PC-9 (cell line): ENCODE measurements around the gene EML1. TPM values are rescaled to one million over a fixed set of nuclear protein-coding genes. Genes with fewer than 3 reads are reported as not detected.

Experiments used
- BruUV-seq: library from RNA; stranded (reverse); fragments of 400-500 nt; replicated peaks from 2 replicates; lab custom pipeline; 2021; lab: Mats Ljungman, UMichigan
- CTCF ChIA-PET: fragments of 300-600 bp; sonication (Branson Sonifier 250); formaldehyde crosslinking; loops from one replicate; lab custom pipeline; 2022; ENCODE audit warnings: antibody characterized with exemption; lab: Charles Lee
- POLR2A ChIA-PET: fragments of 300-600 bp; sonication (Branson Sonifier 250); formaldehyde crosslinking; loops from one replicate; lab custom pipeline; 2022; ENCODE audit warnings: antibody characterized with exemption; ENCODE audit not compliant: unreplicated experiment; lab: Charles Lee
- DNase-seq, 2 experiments: peaks; one replicate each; pipeline versions ENCODE4 v3.0.0 to v3.0.0-alpha.2; 2015 to 2022; ENCODE audit warnings: mixed read lengths in 1 of 2
- H2AFZ ChIP-seq: fragments of 200-600 bp; sonication (generic); 2 replicates; pipeline ENCODE4 v1.8.1; 2017; ENCODE audit warnings: antibody characterized with exemption
- H3F3A ChIP-seq: fragments of 200-600 bp; sonication (generic); 2 replicates; pipeline ENCODE4 v1.8.1; 2017; ENCODE audit warnings: antibody characterized with exemption, mild to moderate bottlenecking, low read depth; ENCODE audit not compliant: insufficient read depth
- H3K27ac ChIP-seq: fragments of 200-600 bp; sonication (generic); 2 replicates; pipeline ENCODE4 v1.6.1; 2016; ENCODE audit warnings: mixed run types
- H3K27me3 ChIP-seq: fragments of 200-600 bp; sonication (generic); 2 replicates; pipeline ENCODE4 v1.6.1; 2016; ENCODE audit warnings: low read depth, mixed run types; ENCODE audit not compliant: insufficient read depth
- H3K36me3 ChIP-seq: fragments of 200-600 bp; sonication (generic); 2 replicates; pipeline ENCODE4 v1.6.1; 2016; ENCODE audit warnings: low read depth, mixed run types
- H3K4me1 ChIP-seq: fragments of 200-600 bp; sonication (generic); replicated peaks from 2 replicates; pipeline ENCODE4 v1.6.1; 2016; ENCODE audit warnings: mixed run types; ENCODE audit not compliant: insufficient read depth
- H3K4me2 ChIP-seq: fragments of 200-600 bp; sonication (generic); 2 replicates; pipeline ENCODE4 v1.6.1; 2017; ENCODE audit warnings: mixed run types
- H3K4me3 ChIP-seq: fragments of 200-600 bp; sonication (generic); 2 replicates; pipeline ENCODE4 v1.6.1; 2016; ENCODE audit warnings: mixed run types
- H3K79me2 ChIP-seq: fragments of 200-600 bp; sonication (generic); 2 replicates; pipeline ENCODE4 v1.6.1; 2017; ENCODE audit warnings: low read depth, mixed run types
- H3K9me2 ChIP-seq: fragments of 200-600 bp; sonication (generic); 2 replicates; pipeline ENCODE4 v1.8.1; 2017; ENCODE audit warnings: mild to moderate bottlenecking; ENCODE audit not compliant: insufficient read depth
- H3K9me3 ChIP-seq: fragments of 200-600 bp; sonication (generic); 2 replicates; pipeline ENCODE4 v1.8.1; 2016; ENCODE audit warnings: low read depth; ENCODE audit not compliant: insufficient read depth
- H4K20me1 ChIP-seq: fragments of 200-600 bp; sonication (generic); 2 replicates; pipeline ENCODE4 v1.8.1; 2017; ENCODE audit not compliant: insufficient read depth
- EZH2 ChIP-seq: fragments of 200-600 bp; sonication (generic); IDR thresholded peaks from 2 replicates; pipeline ENCODE4 v1.8.0; 2017; ENCODE audit warnings: antibody characterized with exemption, low read depth
- intact Hi-C: fragments of 100-400 bp; cut with micrococcal nuclease; formaldehyde crosslinking; loops from one replicate; pipeline ENCODE4 v1.10.0; 2022; ENCODE audit not compliant: unreplicated experiment
- total RNA-seq: library from RNA; stranded (reverse); gene quantifications from 2 replicates; pipeline ENCODE4 v1.2.3, GENCODE V29; 2021
- TF ChIP-seq, protein P1 (sequence below): fragments of 200-600 bp; sonication (generic); conservative IDR thresholded peaks from 2 replicates; pipeline ENCODE4 v1.6.1; 2017; ENCODE audit warnings: mixed run types, antibody characterized with exemption, mild to moderate bottlenecking, moderate library complexity

Gene EML1
- total RNA-seq, 1 experiment from 2014 or later = 1.8 TPM

DNA sequence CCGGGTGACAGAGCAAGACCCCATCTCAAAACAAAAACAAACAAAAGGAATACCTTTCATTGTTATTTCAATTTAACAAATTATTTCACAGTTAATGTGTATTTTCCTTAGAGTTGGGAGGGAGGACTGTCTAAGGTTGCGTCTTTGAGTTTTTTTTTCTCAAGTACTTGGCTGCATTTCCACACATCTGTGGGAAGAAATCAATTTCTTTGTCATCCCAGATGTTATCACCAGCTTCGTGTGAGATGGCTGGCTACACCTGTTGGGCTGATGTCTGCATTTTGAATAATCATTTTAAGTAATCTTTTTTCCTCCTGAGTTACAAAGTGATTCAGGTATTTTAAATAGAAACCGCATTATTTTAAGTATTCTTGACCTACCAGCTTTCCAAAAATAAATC, 59.4 kb downstream of the EML1 start:
- Histone ChIP-seq H3K4me1 (no peaks in the 10 kb centered on the region), H3K36me3 (no peaks in the 10 kb centered on the region), H3K9me3 (no peaks in the 10 kb centered on the region), H4K20me1 (no peaks in the 10 kb centered on the region), H3K27ac (no peak overlapping the region), H3K79me2 (no peaks in the 10 kb centered on the region), H3K4me2 (no peak overlapping the region), H3F3A (no peaks in the 10 kb centered on the region), H3K27me3 (no peaks in the 10 kb centered on the region), H3K4me3 (no peak overlapping the region), H3K9me2 (no peaks in the 10 kb centered on the region), H2AFZ (no peak overlapping the region)
- BruUV-seq = no TSS peak
- ChIA-PET CTCF (no interaction called here), POLR2A (no interaction called here)
- no peak for TF ChIP-seq EZH2
- TF ChIP-seq, protein P1, sequence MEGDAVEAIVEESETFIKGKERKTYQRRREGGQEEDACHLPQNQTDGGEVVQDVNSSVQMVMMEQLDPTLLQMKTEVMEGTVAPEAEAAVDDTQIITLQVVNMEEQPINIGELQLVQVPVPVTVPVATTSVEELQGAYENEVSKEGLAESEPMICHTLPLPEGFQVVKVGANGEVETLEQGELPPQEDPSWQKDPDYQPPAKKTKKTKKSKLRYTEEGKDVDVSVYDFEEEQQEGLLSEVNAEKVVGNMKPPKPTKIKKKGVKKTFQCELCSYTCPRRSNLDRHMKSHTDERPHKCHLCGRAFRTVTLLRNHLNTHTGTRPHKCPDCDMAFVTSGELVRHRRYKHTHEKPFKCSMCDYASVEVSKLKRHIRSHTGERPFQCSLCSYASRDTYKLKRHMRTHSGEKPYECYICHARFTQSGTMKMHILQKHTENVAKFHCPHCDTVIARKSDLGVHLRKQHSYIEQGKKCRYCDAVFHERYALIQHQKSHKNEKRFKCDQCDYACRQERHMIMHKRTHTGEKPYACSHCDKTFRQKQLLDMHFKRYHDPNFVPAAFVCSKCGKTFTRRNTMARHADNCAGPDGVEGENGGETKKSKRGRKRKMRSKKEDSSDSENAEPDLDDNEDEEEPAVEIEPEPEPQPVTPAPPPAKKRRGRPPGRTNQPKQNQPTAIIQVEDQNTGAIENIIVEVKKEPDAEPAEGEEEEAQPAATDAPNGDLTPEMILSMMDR = no peak
- DNase-seq = no peak
- intact Hi-C loops = no loop called here

GRCh38 chr14:99853206-99853605, 60.0 kb downstream of the EML1 start:
- POLR2A ChIA-PET = no interaction called here

GRCh38 chr14:99854831-99855230, 61.6 kb downstream of the EML1 start:
- Histone ChIP-seq H3K27ac (no peak overlapping the region), H3K9me2 (no peaks in the 10 kb centered on the region), H2AFZ (no peak overlapping the region), H3K9me3 (no peaks in the 10 kb centered on the region), H3F3A (no peaks in the 10 kb centered on the region), H3K4me1 (no peaks in the 10 kb centered on the region), H3K36me3 (no peaks in the 10 kb centered on the region), H3K27me3 (no peaks in the 10 kb centered on the region), H3K4me3 (no peak overlapping the region), H4K20me1 (no peaks in the 10 kb centered on the region), H3K79me2 (no peaks in the 10 kb centered on the region), H3K4me2 (no peak overlapping the region)
- DNase-seq = no peak
- intact Hi-C loops = no loop called here
- BruUV-seq = no TSS peak
- TF ChIP-seq EZH2 = no peak
- TF ChIP-seq, protein P1 = no peak
- CTCF ChIA-PET = no interaction called here
- POLR2A ChIA-PET = no interaction called here

More at GRCh38 chr14:99853206-99853605, 60.0 kb downstream of the EML1 start:
- Histone ChIP-seq H3F3A (no peaks in the 10 kb centered on the region), H3K9me2 (no peaks in the 10 kb centered on the region), H3K36me3 (no peaks in the 10 kb centered on the region), H3K4me2 (no peak overlapping the region), H3K9me3 (no peaks in the 10 kb centered on the region), H3K4me1 (no peaks in the 10 kb centered on the region), H3K27ac (no peak overlapping the region), H2AFZ (no peak overlapping the region), H3K79me2 (no peaks in the 10 kb centered on the region), H4K20me1 (no peaks in the 10 kb centered on the region), H3K4me3 (no peak overlapping the region), H3K27me3 (no peaks in the 10 kb centered on the region)
- intact Hi-C loops = no loop called here
- TF ChIP-seq EZH2 = no peak
- TF ChIP-seq, protein P1 = no peak
- BruUV-seq = no TSS peak
- CTCF ChIA-PET = no interaction called here
- no peak for DNase-seq
